H1 (cell line): ENCODE results near the gene FSTL4. TPM values are rescaled to one million over a fixed set of nuclear protein-coding genes. Genes with fewer than 3 reads are reported as not detected.

Source experiments
- CTCF ChIA-PET: fragments of 300-600 bp; sonication (Branson Sonifier 250); formaldehyde crosslinking; loops from one replicate; lab custom pipeline; 2021; ENCODE audit not compliant: partially characterized antibody; lab: Charles Lee
- POLR2A ChIA-PET: fragments of 300-600 bp; sonication (Branson Sonifier 250); formaldehyde crosslinking; loops from one replicate; lab custom pipeline; 2021; ENCODE audit warnings: inconsistent platforms; ENCODE audit not compliant: partially characterized antibody; lab: Charles Lee
- DNase-seq, 2 experiments: peaks; one replicate each; pipeline versions ENCODE4 v3.0.0 to v3.0.0-alpha.2; 2010 to 2022; ENCODE audit warnings: low spot score in 2 of 2, low read depth in 1 of 2, mixed read lengths in 1 of 2
- FAIRE-seq: peaks from 2 replicates; lab custom pipeline; 2011; peaks lifted over from hg19 to GRCh38; lab: Jason Lieb, UNC
- H2AFZ ChIP-seq: 2 replicates; pipeline ENCODE4 v1.8.1; 2012; ENCODE audit warnings: low read length, inconsistent platforms
- H2AK5ac ChIP-seq: 2 replicates; pipeline ENCODE4 v1.6.1; 2013; ENCODE audit warnings: low read depth, low read length
- H2BK120ac ChIP-seq: replicated peaks from 2 replicates; pipeline ENCODE3; 2013; ENCODE audit warnings: low read depth, low read length, inconsistent platforms
- H2BK12ac ChIP-seq: 2 replicates; pipeline ENCODE4 v1.6.1; 2013; ENCODE audit warnings: low read depth, low read length
- H2BK15ac ChIP-seq: 2 replicates; pipeline ENCODE4 v1.6.1; 2013; ENCODE audit warnings: low read length
- H2BK20ac ChIP-seq: 2 replicates; pipeline ENCODE4 v1.6.1; 2013; ENCODE audit warnings: low read length
- H2BK5ac ChIP-seq: 2 replicates; pipeline ENCODE4 v1.6.1; 2013; ENCODE audit warnings: low read depth, low read length
- H3K14ac ChIP-seq: 2 replicates; pipeline ENCODE4 v1.6.1; 2013; ENCODE audit warnings: inconsistent platforms; ENCODE audit not compliant: insufficient read length
- H3K18ac ChIP-seq: 2 replicates; pipeline ENCODE4 v1.6.1; 2013; ENCODE audit warnings: low read length; ENCODE audit errors: extremely low read depth
- H3K23ac ChIP-seq: 2 replicates; pipeline ENCODE4 v1.6.1; 2013; ENCODE audit warnings: inconsistent platforms; ENCODE audit not compliant: insufficient read length
- H3K23me2 ChIP-seq: 2 replicates; pipeline ENCODE4 v1.6.1; 2013; ENCODE audit warnings: low read depth, low read length
- H3K27ac ChIP-seq: 2 replicates; pipeline ENCODE4 v1.6.1; 2011; ENCODE audit warnings: low read depth, low read length, inconsistent platforms
- H3K27me3 ChIP-seq, 4 experiments: replicated peaks in 1 of 4; 1 replicate in 1 of 4; 2 replicates in 3 of 4; pipeline versions ENCODE4 v1.6.1 to v1.8.1; 2011 to 2013; ENCODE audit warnings: low read length in 3 of 4, mild to moderate bottlenecking in 3 of 4, inconsistent platforms in 2 of 4, mixed read lengths in 2 of 4, moderate library complexity in 1 of 4; ENCODE audit not compliant: control insufficient read depth in 3 of 4, insufficient read depth in 3 of 4; ENCODE audit errors: extremely low read depth in 1 of 4
- H3K36me3 ChIP-seq, 4 experiments: 2 replicates each; pipeline versions ENCODE4 v1.6.1 to v1.8.1; 2011 to 2013; ENCODE audit warnings: mild to moderate bottlenecking in 4 of 4, low read length in 3 of 4, moderate library complexity in 2 of 4, control low read depth in 1 of 4, inconsistent platforms in 1 of 4; ENCODE audit not compliant: insufficient read depth in 4 of 4, control insufficient read depth in 2 of 4
- H3K4ac ChIP-seq: replicated peaks from 2 replicates; pipeline ENCODE3; 2013; ENCODE audit warnings: low read length, low read depth, mixed read lengths, inconsistent platforms; ENCODE audit not compliant: insufficient read length
- H3K4me1 ChIP-seq, 4 experiments: replicated peaks in 1 of 4; 1 replicate in 1 of 4; 2 replicates in 3 of 4; pipeline versions ENCODE4 v1.6.1 to v1.8.1; 2011 to 2013; ENCODE audit warnings: low read length in 3 of 4, inconsistent platforms in 2 of 4, mixed read lengths in 1 of 4; ENCODE audit not compliant: insufficient read depth in 4 of 4, control insufficient read depth in 3 of 4
- H3K4me2 ChIP-seq, 2 experiments: 2 replicates each; pipeline versions ENCODE4 v1.6.1 to v1.8.1; 2011 to 2013; ENCODE audit warnings: low read depth in 2 of 2, low read length in 2 of 2, control low read depth in 1 of 2, inconsistent platforms in 1 of 2, mild to moderate bottlenecking in 1 of 2; ENCODE audit not compliant: insufficient read depth in 1 of 2
- H3K4me3 ChIP-seq, 4 experiments: fragments of 200-600, 300-600 bp in 1 of 4; sonication (generic), shearing (Covaris generic), sonication (Bioruptor Twin) in 1 of 4; 2 replicates each; pipeline versions ENCODE4 v1.5.1 to v1.8.1; 2011 to 2016; ENCODE audit warnings: low read length in 4 of 4, low read depth in 3 of 4, control low read depth in 2 of 4, inconsistent platforms in 2 of 4, mild to moderate bottlenecking in 2 of 4, mixed read lengths in 1 of 4, moderate library complexity in 1 of 4; ENCODE audit not compliant: insufficient read depth in 2 of 4; ENCODE audit errors: extremely low read depth in 1 of 4
- H3K56ac ChIP-seq: replicated peaks from 2 replicates; pipeline ENCODE3; 2013; ENCODE audit warnings: low read depth, mild to moderate bottlenecking, mixed read lengths, low read length, inconsistent platforms; ENCODE audit not compliant: insufficient read length
- H3K79me1 ChIP-seq: 2 replicates; pipeline ENCODE4 v1.6.1; 2013; ENCODE audit warnings: low read depth, low read length, control low read depth
- H3K79me2 ChIP-seq, 2 experiments: 2 replicates each; pipeline versions ENCODE4 v1.6.1 to v1.8.1; 2012 to 2013; ENCODE audit warnings: low read length in 2 of 2, mild to moderate bottlenecking in 2 of 2, inconsistent platforms in 1 of 2; ENCODE audit not compliant: insufficient read depth in 2 of 2, control insufficient read depth in 1 of 2
- H3K9ac ChIP-seq, 4 experiments: replicated peaks in 1 of 4; 1 replicate in 1 of 4; 2 replicates in 3 of 4; pipeline versions ENCODE4 v1.6.1 to v1.8.1; 2011 to 2013; ENCODE audit warnings: low read depth in 3 of 4, low read length in 3 of 4, control low read depth in 2 of 4, mild to moderate bottlenecking in 2 of 4, moderate library complexity in 2 of 4, inconsistent platforms in 1 of 4; ENCODE audit errors: extremely low read depth in 1 of 4
- H3K9me3 ChIP-seq, 2 experiments: 2 replicates each; pipeline versions ENCODE4 v1.6.1 to v1.8.1; 2012 to 2013; ENCODE audit warnings: mild to moderate bottlenecking in 2 of 2, moderate library complexity in 2 of 2, control low read depth in 1 of 2, inconsistent platforms in 1 of 2, low read depth in 1 of 2, low read length in 1 of 2, mixed read lengths in 1 of 2; ENCODE audit not compliant: insufficient read depth in 2 of 2
- H4K20me1 ChIP-seq, 2 experiments: replicated peaks in 1 of 2; 2 replicates each; pipeline versions ENCODE3 to v1.8.1; 2011 to 2013; ENCODE audit warnings: inconsistent platforms in 2 of 2, low read length in 2 of 2, mild to moderate bottlenecking in 1 of 2; ENCODE audit not compliant: insufficient read depth in 2 of 2, control insufficient read depth in 1 of 2
- H4K5ac ChIP-seq: 2 replicates; pipeline ENCODE4 v1.6.1; 2013; ENCODE audit warnings: low read length, low read depth, mixed read lengths, inconsistent platforms; ENCODE audit not compliant: insufficient read length
- H4K8ac ChIP-seq: 2 replicates; pipeline ENCODE4 v1.8.0; 2013; ENCODE audit warnings: mild to moderate bottlenecking, moderate library complexity, low read length, inconsistent platforms; ENCODE audit not compliant: insufficient read depth; ENCODE audit errors: extremely low read depth
- H4K91ac ChIP-seq: replicated peaks from 2 replicates; pipeline ENCODE3; 2013; ENCODE audit warnings: low read length, mixed read lengths, inconsistent platforms; ENCODE audit not compliant: insufficient read length
- CHD1 ChIP-seq: IDR thresholded peaks from 2 replicates; pipeline ENCODE4 v1.6.1; 2012; ENCODE audit warnings: low read depth, low read length, improper control_type of control experiment
- EGR1 ChIP-seq: IDR thresholded peaks from 2 replicates; pipeline ENCODE4 v1.6.1; 2011; ENCODE audit warnings: low read depth, low read length, borderline replicate concordance
- GTF2F1 ChIP-seq: IDR thresholded peaks from 2 replicates; pipeline ENCODE4 v1.6.1; 2012; ENCODE audit warnings: low read depth, low read length, improper control_type of control experiment, borderline replicate concordance
- HDAC2 ChIP-seq, 2 experiments: fragments of 300-600 bp in 1 of 2; sonication (generic) in 1 of 2; IDR thresholded peaks; 2 replicates each; pipeline ENCODE4 v1.6.1; 2011 to 2012; ENCODE audit warnings: low read depth in 2 of 2, low read length in 2 of 2, mild to moderate bottlenecking in 2 of 2, moderate library complexity in 2 of 2, borderline replicate concordance in 1 of 2, inconsistent platforms in 1 of 2
- NRF1 ChIP-seq: IDR thresholded peaks from 2 replicates; pipeline ENCODE4 v1.6.1; 2011; ENCODE audit warnings: mild to moderate bottlenecking, low read depth, low read length, improper control_type of control experiment
- RFX5 ChIP-seq: IDR thresholded peaks from 2 replicates; pipeline ENCODE4 v1.6.1; 2011; ENCODE audit warnings: low read depth, low read length, improper control_type of control experiment, borderline replicate concordance
- SP2 ChIP-seq: IDR thresholded peaks from 2 replicates; pipeline ENCODE4 v1.6.1; 2012; ENCODE audit warnings: mild to moderate bottlenecking, low read length, inconsistent platforms
- SUZ12 ChIP-seq: fragments of 200-600 bp; sonication (generic); IDR thresholded peaks from 2 replicates; pipeline ENCODE4 v1.6.1; 2012; ENCODE audit warnings: mild to moderate bottlenecking, inconsistent platforms, low read length, moderate library complexity, mixed read lengths
- ZNF274 ChIP-seq: IDR thresholded peaks from 2 replicates; pipeline ENCODE4 v1.7.0; 2012; ENCODE audit warnings: low read length, borderline replicate concordance; ENCODE audit errors: extremely low read depth
- WGBS, 2 experiments: shearing (Covaris generic) in 1 of 2; methylation state at CpG; one replicate each; pipeline versions ENCODE4 v1.1.6 to v1.1.7; 2013 to 2015; ENCODE audit warnings: low lambda C conversion rate in 2 of 2, mixed read lengths in 2 of 2, inconsistent platforms in 1 of 2, low coverage in 1 of 2, missing lambda C conversion rate in 1 of 2; ENCODE audit not compliant: insufficient replicate concordance in 2 of 2, insufficient coverage in 1 of 2, insufficient read length in 1 of 2; ENCODE audit errors: extremely low coverage in 1 of 2, missing lambda C conversion rate in 1 of 2; 5-methylcytosine and 5-hydroxymethylcytosine counted together
- polyA plus RNA-seq, 7 experiments: library from polyadenylated mRNA; depleted of rRNA in 3 of 7; stranded (reverse) in 5 of 7; unstranded in 2 of 7; fragments of >200 nt in 5 of 7; fragments of 200-250 nt in 2 of 7; gene quantifications; 1 replicate in 5 of 7; 2 replicates in 1 of 7; 4 replicates in 1 of 7; pipeline versions ENCODE4 v1.2.1 to v1.2.3, GENCODE V29; 2011 to 2013; ENCODE audit warnings: missing spikeins in 2 of 7, mixed read lengths in 2 of 7
- total RNA-seq: library from RNA; stranded (reverse); fragmentation: NEBNext Ultra II Directional; extraction: Animal tissue kit (Norgen Biotek cat#: 25700); gene quantifications from 2 replicates; pipeline ENCODE4 v1.2.1, GENCODE V29; 2021
- TF ChIP-seq, protein P1 (sequence below): IDR thresholded peaks from 2 replicates; pipeline ENCODE4 v1.6.1; 2011; ENCODE audit warnings: low read depth, mild to moderate bottlenecking, low read length; ENCODE audit not compliant: insufficient read depth
- TF ChIP-seq, protein P2 (sequence below): IDR thresholded peaks from 2 replicates; pipeline ENCODE4 v1.6.1; 2011; ENCODE audit warnings: low read length, improper control_type of control experiment
- TF ChIP-seq, protein P3 (sequence below): IDR thresholded peaks from 2 replicates; pipeline ENCODE4 v1.6.1; 2012; ENCODE audit warnings: inconsistent platforms

FSTL4 gene
- total and polyA plus RNA-seq, 2 of the 8 experiments (the other 6 are each of a cell fraction or from before 2014, with no cell fraction given), result 3.1 to 4.1 TPM

DNA sequence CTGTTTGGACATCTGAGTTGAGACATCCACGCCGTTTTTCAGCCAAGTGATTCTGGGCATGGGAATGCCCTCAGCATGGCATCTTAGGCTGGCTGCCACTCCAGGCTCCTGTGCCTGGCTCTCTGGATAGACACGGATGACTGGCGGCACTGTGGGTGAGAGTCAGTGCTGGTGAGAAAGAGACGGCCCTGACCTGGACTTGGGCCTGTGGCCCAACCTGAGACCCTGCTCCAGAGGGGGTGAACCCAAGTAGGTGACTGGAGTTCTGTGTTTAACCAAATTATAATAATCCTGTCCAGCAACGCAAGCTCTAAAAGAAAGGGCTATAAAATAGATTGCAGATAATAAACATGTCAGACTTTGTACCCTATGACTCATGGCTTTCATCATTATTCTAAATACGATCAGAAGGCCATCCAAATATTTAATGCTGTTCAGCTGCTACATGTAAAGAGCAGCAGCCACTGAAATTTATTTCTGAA lies 386.6 kb downstream of the FSTL4 start:
- Histone ChIP-seq H2BK20ac (no peak overlapping the region), H2BK12ac (no peak overlapping the region; the same call in 1 of the 2 replicates), H3K14ac (no peak overlapping the region), H2AK5ac (no peak overlapping the region), H3K27me3 (no peaks in the 10 kb centered on the region), H4K20me1 (no peaks in the 10 kb centered on the region), H2BK120ac (no peak overlapping the region), H2BK5ac (no peak overlapping the region), H3K4me3 (no peak overlapping the region), H3K79me1 (no peaks in the 10 kb centered on the region), H2BK15ac (no peak overlapping the region), H3K36me3 (no peaks in the 10 kb centered on the region), H3K79me2 (no peaks in the 10 kb centered on the region), H3K23me2 (no peaks in the 10 kb centered on the region), H3K4me1 (peaks cover 0 to 5% (median 2%) of the 10 kb centered on the region in 4 experiments; a peak in 3 of 7 replicates), H3K18ac (no peak overlapping the region), H4K5ac (no peak overlapping the region), H3K4ac (no peak overlapping the region), H3K4me2 (no peak overlapping the region), H3K9ac (no peak overlapping the region), H3K27ac (no peak overlapping the region), H3K9me3 (no peaks in the 10 kb centered on the region), H3K56ac (no peak overlapping the region), H2AFZ (no peak overlapping the region), H3K23ac (no peak overlapping the region), H4K91ac (no peak overlapping the region), H4K8ac (no peak overlapping the region)
- 85% methylated on average over 7 of the region's 7 CpGs; no CpG with 5 or more reads in 1 of the 2 experiments for WGBS, 2 experiments
- CTCF ChIA-PET, result interaction anchor here (1.1 to 9.9 kb wide), 7 partner anchors 9 to 175 kb away, joined by 3 to 80 read pairs (median 5); no protein-coding TSS in a partner anchor
- FAIRE-seq, result no peak
- POLR2A ChIA-PET, result no interaction called here
- DNase-seq, result no peak
- no peak for TF ChIP-seq CHD1
- TF ChIP-seq, protein P1, sequence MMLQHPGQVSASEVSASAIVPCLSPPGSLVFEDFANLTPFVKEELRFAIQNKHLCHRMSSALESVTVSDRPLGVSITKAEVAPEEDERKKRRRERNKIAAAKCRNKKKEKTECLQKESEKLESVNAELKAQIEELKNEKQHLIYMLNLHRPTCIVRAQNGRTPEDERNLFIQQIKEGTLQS, result no peak
- no peak for TF ChIP-seq GTF2F1
- no peak for TF ChIP-seq ZNF274
- TF ChIP-seq SUZ12, result no peak
- TF ChIP-seq, protein P2, sequence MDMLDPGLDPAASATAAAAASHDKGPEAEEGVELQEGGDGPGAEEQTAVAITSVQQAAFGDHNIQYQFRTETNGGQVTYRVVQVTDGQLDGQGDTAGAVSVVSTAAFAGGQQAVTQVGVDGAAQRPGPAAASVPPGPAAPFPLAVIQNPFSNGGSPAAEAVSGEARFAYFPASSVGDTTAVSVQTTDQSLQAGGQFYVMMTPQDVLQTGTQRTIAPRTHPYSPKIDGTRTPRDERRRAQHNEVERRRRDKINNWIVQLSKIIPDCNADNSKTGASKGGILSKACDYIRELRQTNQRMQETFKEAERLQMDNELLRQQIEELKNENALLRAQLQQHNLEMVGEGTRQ, result no peak
- no peak for TF ChIP-seq HDAC2 (IDR thresholded peaks at IDR 0.05; ENCODE audit: borderline replicate concordance in 1 of 2, low read depth in 2 of 2, low read length in 2 of 2)
- TF ChIP-seq EGR1, result no peak
- TF ChIP-seq, protein P3, sequence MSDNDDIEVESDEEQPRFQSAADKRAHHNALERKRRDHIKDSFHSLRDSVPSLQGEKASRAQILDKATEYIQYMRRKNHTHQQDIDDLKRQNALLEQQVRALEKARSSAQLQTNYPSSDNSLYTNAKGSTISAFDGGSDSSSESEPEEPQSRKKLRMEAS, result no peak
- TF ChIP-seq NRF1, result no peak
- TF ChIP-seq RFX5, result no peak
- TF ChIP-seq SP2, result no peak
